Stimulated activated CD8-positive, alpha-beta memory T cell treated with anti-CD3 and anti-CD28 coated beads, Interleukin-15, amount 100 ng/mL, for 24 hours (primary cell): Measurements from ENCODE around the gene SUV39H1.
A peak's percentile ranks its signal among the peaks of the same experiment; 100 is the strongest.
"Not testable (repeated sequence)": the region's sequence is repeated elsewhere in the genome, so short reads cannot be mapped to it uniquely, and the experiment has no call there.

ENCODE experiments used
- DNase-seq: peaks from one replicate; pipeline ENCODE4 v3.0.0-alpha.2; 2020; ENCODE audit warnings: low read depth

SUV39H1 gene

GRCh38 chrX:48696301-48696908 is at the start of gene SUV39H1:
Gene SUV39H1, plus strand, starts transcription at chrX:48696734. Its CDS starts 51 bp downstream, at chrX:48696785.
- peak; percentile 47 for DNase-seq

- DNase-seq: no peak
Measured at GRCh38 chrX:48648336-48648751, 48.2 kb upstream of the SUV39H1 start.

- DNase-seq: no peak
Measured at GRCh38 chrX:48649102-48649501, 47.4 kb upstream of the SUV39H1 start.

GRCh38 chrX:48652055-48652579 is 44.4 kb upstream of the SUV39H1 start:
- DNase-seq: not testable (repeated sequence)

- DNase-seq: not testable (repeated sequence)
Measured at GRCh38 chrX:48654746-48655145, 41.8 kb upstream of the SUV39H1 start.

- DNase-seq: not testable (repeated sequence)
Measured at GRCh38 chrX:48659686-48660085, 36.8 kb upstream of the SUV39H1 start.

GRCh38 chrX:48663241-48663640 is 33.3 kb upstream of the SUV39H1 start:
- no peak for DNase-seq

GRCh38 chrX:48664156-48664555 is 32.4 kb upstream of the SUV39H1 start:
- no peak for DNase-seq

- no peak for DNase-seq
Measured at GRCh38 chrX:48665991-48666390, 30.5 kb upstream of the SUV39H1 start.

- DNase-seq: no peak
Measured at GRCh38 chrX:48666649-48667048, 29.9 kb upstream of the SUV39H1 start.

- DNase-seq: no peak
Measured at GRCh38 chrX:48667509-48667908, 29.0 kb upstream of the SUV39H1 start.

GRCh38 chrX:48668187-48668586 is 28.3 kb upstream of the SUV39H1 start:
- DNase-seq: not testable (repeated sequence)

- DNase-seq: peak; percentile 65
Measured at GRCh38 chrX:48676106-48676892, 20.2 kb upstream of the SUV39H1 start.

GRCh38 chrX:48676893-48677270 is 19.7 kb upstream of the SUV39H1 start:
- no peak for DNase-seq

GRCh38 chrX:48677516-48677915 is 19.0 kb upstream of the SUV39H1 start:
- DNase-seq: no peak

- DNase-seq: not testable (repeated sequence)
Measured at GRCh38 chrX:48680467-48680866, 16.1 kb upstream of the SUV39H1 start.

- not testable (repeated sequence) for DNase-seq
Measured at GRCh38 chrX:48680925-48681324, 15.6 kb upstream of the SUV39H1 start.

GRCh38 chrX:48681539-48682183 is 14.9 kb upstream of the SUV39H1 start:
- DNase-seq: no peak

- DNase-seq: not testable (repeated sequence)
Measured at GRCh38 chrX:48682795-48683194, 13.7 kb upstream of the SUV39H1 start.

- no peak for DNase-seq
Measured at GRCh38 chrX:48683411-48683982, 13.0 kb upstream of the SUV39H1 start, which contains the start of gene WAS. Gene WAS, plus strand, starts transcription at chrX:48683799. Its CDS starts 55 bp downstream, at chrX:48683854.

GRCh38 chrX:48684134-48684533 is 12.4 kb upstream of the SUV39H1 start:
- no peak for DNase-seq

- no peak for DNase-seq
Measured at GRCh38 chrX:48685416-48685815, 11.1 kb upstream of the SUV39H1 start.
